Measurements from ENCODE around the gene HIC1. TPM values are rescaled to one million over a fixed set of nuclear protein-coding genes. Genes with fewer than 3 reads are reported as not detected.
A peak's percentile ranks its signal among the peaks of the same experiment; 100 is the strongest.

The HIC1 gene
- polyA plus RNA-seq, 2 donors: 1.4 to 1.6 TPM

GRCh38 chr17:2064520-2064971 is 9.6 kb downstream of the HIC1 start:
- H3K9me3 ChIP-seq (ENCODE audit: control insufficient read depth in 2 of 2, insufficient read depth in 1 of 2, low read depth in 1 of 2, low read length in 1 of 2): peaks cover 0 to 3% of the 10 kb centered on the region in 2 donors
- peak overlapping the region; percentile 63 to 73 for H3K27ac ChIP-seq (ENCODE audit: low read depth in 2 of 2, low read length in 1 of 2)
- H3K4me3 ChIP-seq (ENCODE audit: low read depth in 1 of 2, low read length in 2 of 2): no peak overlapping the region
- peaks cover 8 to 16% of the 10 kb centered on the region in 2 donors for H3K4me1 ChIP-seq (ENCODE audit: control insufficient read depth in 2 of 2, insufficient read depth in 2 of 2, low read length in 1 of 2)
- H3K36me3 ChIP-seq (ENCODE audit: control insufficient read depth in 2 of 2, insufficient read depth in 2 of 2, low read length in 1 of 2): peaks cover 9 to 39% of the 10 kb centered on the region in 2 donors
- H3K27me3 ChIP-seq (ENCODE audit: control insufficient read depth in 1 of 2, insufficient read depth in 2 of 2, low read length in 2 of 2): no peaks in the 10 kb centered on the region
- 65 to 69% methylated on average over 6 of the region's 6 CpGs for WGBS, 2 donors

- Histone ChIP-seq H3K4me1 (ENCODE audit: control insufficient read depth in 2 of 2, insufficient read depth in 2 of 2, low read length in 1 of 2) (peaks cover 8 to 16% of the 10 kb centered on the region in 2 donors), H3K9me3 (ENCODE audit: control insufficient read depth in 2 of 2, insufficient read depth in 1 of 2, low read depth in 1 of 2, low read length in 1 of 2) (peaks cover 0 to 3% of the 10 kb centered on the region in 2 donors), H3K27ac (ENCODE audit: low read depth in 2 of 2, low read length in 1 of 2) (peak overlapping the region; percentile 43 to 63), H3K4me3 (ENCODE audit: low read depth in 1 of 2, low read length in 2 of 2) (no peak overlapping the region), H3K27me3 (ENCODE audit: control insufficient read depth in 1 of 2, insufficient read depth in 2 of 2, low read length in 2 of 2) (no peaks in the 10 kb centered on the region), H3K36me3 (ENCODE audit: control insufficient read depth in 2 of 2, insufficient read depth in 2 of 2, low read length in 1 of 2) (peaks cover 9 to 39% of the 10 kb centered on the region in 2 donors)
- WGBS, 2 donors: 79 to 86% methylated on average over 22 to 24 of the region's 24 CpGs
Observed at GRCh38 chr17:2064980-2065785, 10.3 kb downstream of the HIC1 start.

GRCh38 chr17:2065949-2066400 is 11.1 kb downstream of the HIC1 start:
- peaks cover 0 to 3% of the 10 kb centered on the region in 2 donors for H3K9me3 ChIP-seq (ENCODE audit: control insufficient read depth in 2 of 2, insufficient read depth in 1 of 2, low read depth in 1 of 2, low read length in 1 of 2)
- no peaks in the 10 kb centered on the region for H3K27me3 ChIP-seq (ENCODE audit: control insufficient read depth in 1 of 2, insufficient read depth in 2 of 2, low read length in 2 of 2)
- no peak overlapping the region for H3K4me3 ChIP-seq (ENCODE audit: low read depth in 1 of 2, low read length in 2 of 2)
- H3K36me3 ChIP-seq (ENCODE audit: control insufficient read depth in 2 of 2, insufficient read depth in 2 of 2, low read length in 1 of 2): peaks cover 6 to 38% of the 10 kb centered on the region in 2 donors
- WGBS, 2 donors: 80 to 85% methylated on average over 10 of the region's 10 CpGs
- peak overlapping the region; percentile 50 to 71 for H3K27ac ChIP-seq (ENCODE audit: low read depth in 2 of 2, low read length in 1 of 2)
- peaks cover 10 to 18% of the 10 kb centered on the region in 2 donors for H3K4me1 ChIP-seq (ENCODE audit: control insufficient read depth in 2 of 2, insufficient read depth in 2 of 2, low read length in 1 of 2)

GRCh38 chr17:2067048-2067561 is 12.2 kb downstream of the HIC1 start:
- no peak overlapping the region for H3K4me3 ChIP-seq (ENCODE audit: low read depth in 1 of 2, low read length in 2 of 2)
- WGBS, 2 donors: 66 to 69% methylated on average over 14 of the region's 14 CpGs
- H3K4me1 ChIP-seq (ENCODE audit: control insufficient read depth in 2 of 2, insufficient read depth in 2 of 2, low read length in 1 of 2): peaks cover 10 to 20% of the 10 kb centered on the region in 2 donors
- H3K27me3 ChIP-seq (ENCODE audit: control insufficient read depth in 1 of 2, insufficient read depth in 2 of 2, low read length in 2 of 2): no peaks in the 10 kb centered on the region
- H3K36me3 ChIP-seq (ENCODE audit: control insufficient read depth in 2 of 2, insufficient read depth in 2 of 2, low read length in 1 of 2): peaks cover 4 to 40% of the 10 kb centered on the region in 2 donors
- H3K9me3 ChIP-seq (ENCODE audit: control insufficient read depth in 2 of 2, insufficient read depth in 1 of 2, low read depth in 1 of 2, low read length in 1 of 2): peaks cover 0 to 3% of the 10 kb centered on the region in 2 donors
- H3K27ac ChIP-seq (ENCODE audit: low read depth in 2 of 2, low read length in 1 of 2): peak overlapping the region; percentile 50 to 71

- H3K27me3 ChIP-seq (ENCODE audit: control insufficient read depth in 1 of 2, insufficient read depth in 2 of 2, low read length in 2 of 2): no peaks in the 10 kb centered on the region
- peaks cover 10 to 20% of the 10 kb centered on the region in 2 donors for H3K4me1 ChIP-seq (ENCODE audit: control insufficient read depth in 2 of 2, insufficient read depth in 2 of 2, low read length in 1 of 2)
- peaks cover 0 to 3% of the 10 kb centered on the region in 2 donors for H3K9me3 ChIP-seq (ENCODE audit: control insufficient read depth in 2 of 2, insufficient read depth in 1 of 2, low read depth in 1 of 2, low read length in 1 of 2)
- no peak overlapping the region for H3K4me3 ChIP-seq (ENCODE audit: low read depth in 1 of 2, low read length in 2 of 2)
- H3K27ac ChIP-seq (ENCODE audit: low read depth in 2 of 2, low read length in 1 of 2): peak overlapping the region; percentile 50 to 71
- H3K36me3 ChIP-seq (ENCODE audit: control insufficient read depth in 2 of 2, insufficient read depth in 2 of 2, low read length in 1 of 2): peaks cover 4 to 38% of the 10 kb centered on the region in 2 donors
- 38 to 47% methylated on average over 5 of the region's 5 CpGs for WGBS, 2 donors
Observed at GRCh38 chr17:2067608-2068024, 12.7 kb downstream of the HIC1 start.

- H3K4me3 ChIP-seq (ENCODE audit: low read depth in 1 of 2, low read length in 2 of 2): no peak overlapping the region
- 53 to 66% methylated on average over 6 of the region's 6 CpGs for WGBS, 2 donors
- H3K27me3 ChIP-seq (ENCODE audit: control insufficient read depth in 1 of 2, insufficient read depth in 2 of 2, low read length in 2 of 2): no peaks in the 10 kb centered on the region
- H3K27ac ChIP-seq (ENCODE audit: low read depth in 2 of 2, low read length in 1 of 2): peak overlapping the region; percentile 50 to 71
- H3K9me3 ChIP-seq (ENCODE audit: control insufficient read depth in 2 of 2, insufficient read depth in 1 of 2, low read depth in 1 of 2, low read length in 1 of 2): peaks cover 0 to 3% of the 10 kb centered on the region in 2 donors
- peaks cover 10 to 20% of the 10 kb centered on the region in 2 donors for H3K4me1 ChIP-seq (ENCODE audit: control insufficient read depth in 2 of 2, insufficient read depth in 2 of 2, low read length in 1 of 2)
- H3K36me3 ChIP-seq (ENCODE audit: control insufficient read depth in 2 of 2, insufficient read depth in 2 of 2, low read length in 1 of 2): peaks cover 4 to 37% of the 10 kb centered on the region in 2 donors
Observed at GRCh38 chr17:2068031-2068518, 13.2 kb downstream of the HIC1 start.

GRCh38 chr17:2068519-2069051 is 13.7 kb downstream of the HIC1 start:
- 72 to 74% methylated on average over 15 of the region's 15 CpGs for WGBS, 2 donors
- peaks cover 0 to 3% of the 10 kb centered on the region in 2 donors for H3K9me3 ChIP-seq (ENCODE audit: control insufficient read depth in 2 of 2, insufficient read depth in 1 of 2, low read depth in 1 of 2, low read length in 1 of 2)
- no peaks in the 10 kb centered on the region for H3K27me3 ChIP-seq (ENCODE audit: control insufficient read depth in 1 of 2, insufficient read depth in 2 of 2, low read length in 2 of 2)
- H3K4me3 ChIP-seq (ENCODE audit: low read depth in 1 of 2, low read length in 2 of 2): no peak overlapping the region
- peaks cover 4 to 37% of the 10 kb centered on the region in 2 donors for H3K36me3 ChIP-seq (ENCODE audit: control insufficient read depth in 2 of 2, insufficient read depth in 2 of 2, low read length in 1 of 2)
- H3K27ac ChIP-seq (ENCODE audit: low read depth in 2 of 2, low read length in 1 of 2): peak overlapping the region; percentile 37 to 50
- peaks cover 10 to 20% of the 10 kb centered on the region in 2 donors for H3K4me1 ChIP-seq (ENCODE audit: control insufficient read depth in 2 of 2, insufficient read depth in 2 of 2, low read length in 1 of 2)

- peaks cover 2 to 15% of the 10 kb centered on the region in 2 donors for H3K4me1 ChIP-seq (ENCODE audit: control insufficient read depth in 2 of 2, insufficient read depth in 2 of 2, low read length in 1 of 2)
- peaks cover 0 to 28% of the 10 kb centered on the region in 2 donors for H3K36me3 ChIP-seq (ENCODE audit: control insufficient read depth in 2 of 2, insufficient read depth in 2 of 2, low read length in 1 of 2)
- H3K27me3 ChIP-seq (ENCODE audit: control insufficient read depth in 1 of 2, insufficient read depth in 2 of 2, low read length in 2 of 2): no peaks in the 10 kb centered on the region
- 67 to 73% methylated on average over 13 of the region's 13 CpGs for WGBS, 2 donors
- H3K9me3 ChIP-seq (ENCODE audit: control insufficient read depth in 2 of 2, insufficient read depth in 1 of 2, low read depth in 1 of 2, low read length in 1 of 2): peaks cover 0 to 3% of the 10 kb centered on the region in 2 donors
- peak overlapping the region; percentile 74 to 84 for H3K27ac ChIP-seq (ENCODE audit: low read depth in 2 of 2, low read length in 1 of 2)
- H3K4me3 ChIP-seq (ENCODE audit: low read depth in 1 of 2, low read length in 2 of 2): no peak overlapping the region
Observed at GRCh38 chr17:2070241-2071023, 15.5 kb downstream of the HIC1 start.

- Histone ChIP-seq H3K27me3 (ENCODE audit: control insufficient read depth in 1 of 2, insufficient read depth in 2 of 2, low read length in 2 of 2) (no peaks in the 10 kb centered on the region), H3K27ac (ENCODE audit: low read depth in 2 of 2, low read length in 1 of 2) (peak overlapping the region; percentile 74 to 84), H3K4me3 (ENCODE audit: low read depth in 1 of 2, low read length in 2 of 2) (no peak overlapping the region), H3K4me1 (ENCODE audit: control insufficient read depth in 2 of 2, insufficient read depth in 2 of 2, low read length in 1 of 2) (peaks cover 2 to 18% of the 10 kb centered on the region in 2 donors), H3K9me3 (ENCODE audit: control insufficient read depth in 2 of 2, insufficient read depth in 1 of 2, low read depth in 1 of 2, low read length in 1 of 2) (peaks cover 0 to 3% of the 10 kb centered on the region in 2 donors), H3K36me3 (ENCODE audit: control insufficient read depth in 2 of 2, insufficient read depth in 2 of 2, low read length in 1 of 2) (peaks cover 0 to 27% of the 10 kb centered on the region in 2 donors)
- WGBS, 2 donors: 81 to 87% methylated on average over 6 of the region's 6 CpGs
Observed at GRCh38 chr17:2071024-2071385, 16.1 kb downstream of the HIC1 start.
